Measurements from ENCODE around the gene OGFR. TPM values are rescaled to one million over a fixed set of nuclear protein-coding genes. Genes with fewer than 3 reads are reported as not detected.

Gene OGFR
- polyA plus RNA-seq, 6 donors from 2014 or later, result 20.6 to 74.6 (median 46.0) TPM

DNA sequence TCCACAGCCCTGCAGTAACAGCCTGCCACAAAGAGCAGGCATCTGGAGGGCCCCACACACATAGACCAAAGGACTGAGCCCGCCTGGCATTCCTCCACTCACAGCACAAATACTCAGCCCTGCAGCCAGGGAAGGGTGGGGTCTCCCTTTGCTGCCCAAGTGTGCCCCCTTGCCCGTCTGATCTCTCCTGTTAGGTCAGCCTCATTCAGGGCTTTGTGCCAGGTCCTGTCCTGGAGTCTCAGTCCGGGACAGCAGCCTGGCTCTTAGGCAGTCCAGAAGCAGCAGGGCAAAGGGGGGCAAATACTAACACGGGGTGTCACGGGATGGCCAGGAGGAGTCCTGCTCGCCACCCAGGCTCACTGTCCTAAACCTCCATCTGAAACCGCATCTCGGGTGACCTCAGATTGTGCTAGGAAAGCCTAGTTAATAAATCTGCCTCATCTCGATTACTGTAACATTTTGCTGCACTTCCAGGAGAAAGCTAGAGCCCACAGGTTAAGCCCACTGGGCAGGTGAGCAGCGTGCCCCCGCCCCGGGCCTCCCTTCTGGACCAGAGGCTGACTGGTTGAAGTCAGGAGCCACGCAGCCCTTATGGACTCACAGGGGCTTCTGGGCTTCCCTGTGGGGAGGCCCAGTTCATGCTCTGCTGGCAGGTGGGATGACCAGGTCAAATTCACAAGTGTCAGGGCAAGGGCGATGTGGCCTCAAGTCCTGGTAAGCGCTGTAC, 3.2 kb upstream of the OGFR start:
- DNase-seq (no peak), ATAC-seq (ENCODE audit: low read depth in 2 of 2) (no peak)
- H3K4me1 Mint-ChIP-seq, result peaks cover 28 to 34% (median 32%) of the 10 kb centered on the region in 3 donors
- peaks cover 0 to 1% (median 0%) of the 10 kb centered on the region in 7 donors for H3K9me3 Mint-ChIP-seq
- H3K4me3 Mint-ChIP-seq, result peak overlapping the region in 1 of 8 donors; percentile 73
- peaks cover 6 to 8% of the 10 kb centered on the region in 2 donors for H3K36me3 Mint-ChIP-seq
- H3K27me3 Mint-ChIP-seq, result no peaks in the 10 kb centered on the region
- H3K27ac Mint-ChIP-seq, result peak overlapping the region in 1 of 6 donors; percentile 38

DNA sequence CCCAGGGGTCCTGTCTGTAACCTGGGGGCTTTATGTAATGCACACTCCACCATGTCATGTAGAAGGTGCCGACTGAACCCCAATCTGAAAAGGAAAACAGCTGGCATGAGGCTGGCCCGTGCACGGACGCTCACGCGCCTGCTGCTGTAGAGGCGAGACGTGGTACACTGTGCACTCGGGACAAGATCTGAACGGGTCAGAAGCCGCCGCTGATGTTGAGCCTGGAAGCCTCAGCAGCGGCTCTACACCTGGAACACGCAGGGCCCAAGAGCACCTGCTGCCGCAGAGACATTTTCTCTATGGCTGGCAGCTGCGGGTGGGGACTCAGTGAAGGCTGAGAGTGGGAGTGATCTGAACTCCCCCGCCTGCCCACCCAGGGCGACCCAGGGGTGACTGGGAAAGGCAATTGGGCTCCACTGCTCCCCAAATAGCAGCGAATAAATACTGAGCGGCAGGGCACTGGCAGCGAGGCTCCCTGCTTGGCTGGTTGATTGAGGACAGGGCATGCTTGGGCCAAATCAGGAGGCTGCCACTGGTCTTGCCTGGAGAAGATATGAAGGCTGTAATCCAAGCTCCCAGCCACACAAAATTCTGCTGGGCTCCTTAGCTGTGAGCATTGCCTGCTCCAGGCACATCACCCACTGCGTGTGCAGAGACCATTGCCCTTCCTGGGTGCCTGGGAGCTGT, 2.5 kb upstream of the OGFR start:
- H3K36me3 Mint-ChIP-seq, result peaks cover 6 to 8% of the 10 kb centered on the region in 2 donors
- peaks cover 0 to 1% (median 0%) of the 10 kb centered on the region in 7 donors for H3K9me3 Mint-ChIP-seq
- no peak overlapping the region for H3K27ac Mint-ChIP-seq
- peak overlapping the region in 3 of 8 donors; percentile 50 to 53 (median 52) for H3K4me3 Mint-ChIP-seq
- no peak for ATAC-seq (ENCODE audit: low read depth in 2 of 2)
- no peak for DNase-seq
- H3K27me3 Mint-ChIP-seq, result no peaks in the 10 kb centered on the region
- peaks cover 34 to 37% (median 36%) of the 10 kb centered on the region in 3 donors for H3K4me1 Mint-ChIP-seq

DNA sequence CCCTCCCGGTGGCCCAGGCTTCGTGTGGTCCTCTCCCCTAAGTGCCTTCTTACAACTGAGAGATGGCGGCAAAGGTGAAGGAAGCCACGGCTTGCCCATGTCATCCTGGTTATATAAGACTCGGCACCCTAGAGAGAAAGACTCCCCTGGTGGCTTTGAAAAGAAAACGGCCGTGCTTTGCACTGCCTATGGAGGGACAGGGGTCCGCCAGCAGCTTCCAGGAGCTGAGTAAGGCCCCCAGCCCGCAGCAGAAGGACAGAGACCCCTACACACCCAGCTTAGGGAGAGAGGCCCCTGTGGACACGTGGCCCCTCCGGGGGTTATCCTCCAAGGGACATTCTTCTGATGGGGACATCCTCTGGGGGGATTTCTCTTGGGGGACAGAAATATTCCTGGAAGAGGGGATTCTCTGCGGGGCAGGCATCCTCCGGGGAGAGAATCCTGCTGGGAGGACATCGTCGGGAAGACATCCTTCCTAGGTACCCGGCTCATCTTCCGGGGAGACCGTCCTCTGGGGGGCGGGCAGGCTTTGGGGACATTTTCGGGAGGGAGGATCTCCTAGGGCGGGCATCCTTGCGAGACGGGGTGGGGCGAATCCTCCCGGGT, 511 bp upstream of the OGFR start:
- H3K27me3 Mint-ChIP-seq, result no peaks in the 10 kb centered on the region
- peak overlapping the region; percentile 90 to 100 (median 97) for H3K4me3 Mint-ChIP-seq
- H3K9me3 Mint-ChIP-seq, result peaks cover 0 to 1% (median 0%) of the 10 kb centered on the region in 7 donors
- DNase-seq (peak; percentile 38), ATAC-seq (ENCODE audit: low read depth in 2 of 2) (peak; percentile 40 to 45)
- H3K4me1 Mint-ChIP-seq, result peaks cover 25 to 34% (median 34%) of the 10 kb centered on the region in 3 donors
- H3K36me3 Mint-ChIP-seq, result peaks cover 0 to 6% of the 10 kb centered on the region in 2 donors
- peak overlapping the region; percentile 96 to 99 (median 98) for H3K27ac Mint-ChIP-seq

DNA sequence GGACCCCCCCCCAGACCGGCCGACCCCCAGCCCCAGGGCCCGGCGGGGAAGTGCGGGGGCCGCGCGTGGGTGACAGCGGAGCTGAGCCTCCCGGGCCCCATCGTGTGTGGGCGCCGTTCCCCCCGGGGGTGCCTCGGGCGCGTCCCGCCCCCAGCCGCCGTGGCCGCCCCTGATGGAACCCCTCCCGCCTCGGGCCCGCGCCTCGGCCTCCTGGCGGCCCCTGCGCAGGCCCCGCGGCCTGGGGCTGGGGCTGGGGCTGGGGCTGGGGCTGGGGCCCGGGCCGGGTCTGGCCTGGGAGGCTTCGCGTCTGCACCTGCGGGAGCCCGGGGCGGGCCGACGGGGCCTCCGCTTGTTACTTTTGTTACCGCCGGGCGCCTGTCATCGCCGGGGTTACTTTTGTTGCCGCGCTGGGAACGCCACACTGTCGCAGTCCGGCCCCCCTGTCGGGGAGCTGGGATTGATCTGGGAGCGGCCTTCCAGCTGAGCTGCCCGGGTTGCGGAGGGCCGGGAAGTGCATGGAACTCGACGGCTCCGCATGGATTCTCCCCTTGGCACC, 598 bp downstream of the OGFR start:
- Mint-ChIP-seq H3K4me1 (peaks cover 25 to 34% (median 34%) of the 10 kb centered on the region in 3 donors), H3K36me3 (peaks cover 0 to 3% of the 10 kb centered on the region in 2 donors), H3K9me3 (peaks cover 0 to 1% (median 0%) of the 10 kb centered on the region in 7 donors), H3K4me3 (peak overlapping the region; percentile 78 to 97 (median 87)), H3K27me3 (no peaks in the 10 kb centered on the region), H3K27ac (peak overlapping the region in 3 of 6 donors; percentile 89 to 96 (median 90))
- DNase-seq (no peak), ATAC-seq (ENCODE audit: low read depth in 2 of 2) (peak; percentile 42 to 52)

DNA sequence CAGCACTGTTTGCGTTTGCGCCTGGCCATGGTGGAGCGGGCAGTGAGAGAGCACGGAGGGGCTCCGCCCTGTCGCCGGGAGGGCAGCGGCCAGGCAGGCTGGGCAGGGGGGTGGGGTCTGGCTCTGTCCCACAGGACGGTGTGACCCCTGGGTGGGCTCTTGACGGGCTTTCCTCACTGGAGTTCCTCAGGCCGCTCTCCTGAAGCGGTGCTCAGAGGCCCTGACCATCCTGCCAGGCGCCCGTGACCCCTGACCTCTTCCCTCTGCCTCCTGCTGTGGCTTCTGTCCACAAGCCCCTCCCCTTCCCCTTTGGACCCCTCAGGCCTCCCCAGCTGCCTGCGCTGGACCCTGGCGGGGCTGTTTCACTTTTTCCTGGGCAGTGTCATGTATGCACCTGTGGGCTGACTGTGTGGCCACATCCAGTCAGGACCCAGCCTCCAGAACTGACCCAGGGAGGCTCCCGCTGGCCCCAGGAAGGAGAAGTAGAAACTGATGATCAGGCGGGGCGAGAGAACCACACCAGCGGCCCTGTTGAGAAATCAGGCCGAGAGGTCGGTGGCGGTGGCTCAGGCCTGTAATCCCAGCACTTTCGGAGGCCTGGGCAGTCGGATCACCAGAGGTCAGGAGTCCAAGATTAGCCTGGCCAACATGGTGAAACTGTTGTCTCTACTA, 1.2 kb downstream of the OGFR start:
- H3K4me1 Mint-ChIP-seq, result peaks cover 25 to 34% (median 34%) of the 10 kb centered on the region in 3 donors
- peak overlapping the region; percentile 77 to 90 (median 82) for H3K4me3 Mint-ChIP-seq
- DNase-seq (no peak), ATAC-seq (ENCODE audit: low read depth in 2 of 2) (no peak)
- H3K36me3 Mint-ChIP-seq, result no peaks in the 10 kb centered on the region
- peak overlapping the region in 3 of 6 donors; percentile 61 to 90 (median 89) for H3K27ac Mint-ChIP-seq
- H3K27me3 Mint-ChIP-seq, result no peaks in the 10 kb centered on the region
- peaks cover 0 to 1% (median 0%) of the 10 kb centered on the region in 7 donors for H3K9me3 Mint-ChIP-seq

DNA sequence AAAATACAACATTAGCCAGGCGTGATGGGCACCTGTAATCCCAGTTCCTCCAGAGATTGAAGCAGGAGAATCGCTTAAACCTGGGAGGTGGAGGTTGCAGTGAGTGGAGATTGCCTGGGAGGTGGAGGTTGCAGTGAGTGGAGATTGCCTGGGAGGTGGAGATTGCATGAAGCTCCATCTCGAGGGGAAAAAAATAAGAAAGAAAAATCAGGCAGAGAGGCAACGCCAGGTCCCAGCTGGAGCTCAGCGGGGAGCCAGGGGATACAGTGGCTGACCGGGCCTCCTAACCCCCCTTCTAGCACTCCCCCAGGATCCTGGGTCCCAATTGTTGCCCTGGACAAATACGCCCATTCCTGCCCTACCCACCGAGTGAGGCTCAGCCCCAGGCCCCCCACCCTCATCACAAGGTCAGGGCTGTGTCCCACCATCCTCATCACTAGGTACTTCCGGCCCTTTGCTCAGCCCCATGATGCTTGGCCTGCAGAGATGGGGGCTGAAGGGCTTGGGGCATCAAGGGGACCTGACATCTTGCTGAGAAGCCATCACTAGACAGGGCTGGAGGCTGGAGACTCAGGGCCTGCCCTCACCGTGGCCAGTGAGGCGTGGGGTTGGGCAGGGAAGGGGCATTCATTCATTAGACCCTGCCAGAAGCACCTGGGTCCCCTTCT, 1.9 kb downstream of the OGFR start:
- Mint-ChIP-seq H3K4me3 (peak overlapping the region; percentile 76 to 90 (median 80)), H3K27ac (peak overlapping the region in 4 of 6 donors; percentile 6 to 83 (median 60)), H3K9me3 (peaks cover 0 to 1% (median 0%) of the 10 kb centered on the region in 7 donors), H3K36me3 (peaks cover 0 to under 1% of the 10 kb centered on the region in 2 donors), H3K4me1 (peaks cover 25 to 34% (median 34%) of the 10 kb centered on the region in 3 donors), H3K27me3 (no peaks in the 10 kb centered on the region)
- DNase-seq, result no peak
- ATAC-seq (ENCODE audit: low read depth in 2 of 2), result no peak

DNA sequence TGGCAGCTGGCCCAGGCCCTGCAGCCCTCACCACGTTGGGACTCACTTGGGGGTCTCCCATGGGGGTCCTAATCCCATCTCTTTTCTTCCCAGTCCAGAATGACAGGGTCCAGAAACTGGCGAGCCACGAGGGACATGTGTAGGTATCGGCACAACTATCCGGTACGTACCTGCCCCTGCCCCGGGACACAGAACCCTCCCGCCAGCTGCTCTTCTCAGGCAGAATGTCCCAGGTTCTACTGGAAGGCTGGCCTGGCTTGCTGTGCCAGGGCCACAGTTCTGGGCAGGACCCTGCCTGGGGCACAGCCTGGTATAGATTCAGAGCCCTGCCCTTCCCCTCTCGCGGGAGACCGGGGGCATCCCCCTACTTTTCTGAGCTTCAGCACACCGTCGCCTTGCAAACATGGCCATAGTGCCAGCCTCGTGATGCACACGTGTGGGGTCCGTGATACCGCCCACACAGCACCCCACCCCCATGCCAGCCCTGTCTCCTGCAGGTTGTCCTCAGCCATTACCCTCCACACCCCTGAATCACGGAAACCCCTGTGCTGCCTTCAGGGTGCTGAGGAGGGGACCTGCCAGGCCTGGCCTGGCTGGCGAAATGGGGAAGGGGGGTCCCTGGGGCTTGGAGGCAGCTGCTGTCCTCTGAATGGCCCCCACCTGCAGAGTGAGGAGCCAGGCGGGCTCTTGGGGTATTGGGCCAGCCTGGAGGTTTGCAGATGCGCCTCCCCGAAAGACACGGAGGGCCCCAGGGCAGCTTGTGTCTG, 3.0 kb downstream of the OGFR start:
- peaks cover 0 to 1% (median 0%) of the 10 kb centered on the region in 7 donors for H3K9me3 Mint-ChIP-seq
- no peak for DNase-seq
- H3K27ac Mint-ChIP-seq, result peak overlapping the region in 3 of 6 donors; percentile 38 to 84 (median 69)
- H3K4me1 Mint-ChIP-seq, result peaks cover 28 to 34% (median 34%) of the 10 kb centered on the region in 3 donors
- peaks cover 0 to 12% of the 10 kb centered on the region in 2 donors for H3K36me3 Mint-ChIP-seq
- ATAC-seq (ENCODE audit: low read depth in 2 of 2), result no peak
- no peaks in the 10 kb centered on the region for H3K27me3 Mint-ChIP-seq
- peak overlapping the region in 6 of 8 donors; percentile 29 to 85 (median 46) for H3K4me3 Mint-ChIP-seq

DNA sequence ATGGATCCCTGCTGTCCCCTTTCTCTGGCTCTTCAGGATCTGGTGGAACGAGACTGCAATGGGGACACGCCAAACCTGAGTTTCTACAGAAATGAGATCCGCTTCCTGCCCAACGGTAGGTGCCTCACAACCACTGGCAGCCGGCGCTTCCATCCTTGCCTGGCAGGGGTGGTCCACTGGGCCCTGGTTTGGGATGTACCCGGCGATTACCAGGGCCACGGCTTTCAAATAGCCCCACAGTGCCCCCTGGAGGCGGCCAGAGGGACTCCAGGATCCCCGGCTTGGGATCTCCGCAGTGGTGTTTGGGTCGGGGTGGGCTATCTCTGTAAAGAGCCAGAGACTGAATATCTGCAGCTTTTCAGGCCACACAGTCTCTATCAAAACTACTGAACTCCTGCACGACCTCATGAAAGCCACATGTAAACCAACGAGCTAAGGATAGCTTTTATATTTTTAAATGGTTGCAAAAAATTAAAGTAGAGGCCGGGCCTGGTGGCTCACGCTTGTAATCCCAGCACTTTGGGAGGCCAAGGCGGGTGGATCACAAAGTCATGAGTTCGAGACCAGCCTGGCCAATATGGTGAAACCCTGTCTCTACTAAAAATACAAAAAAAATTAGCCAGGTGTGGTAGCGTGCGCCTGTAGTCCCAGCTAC, 3.7 kb downstream of the OGFR start:
- peak overlapping the region in 7 of 8 donors; percentile 36 to 85 (median 61) for H3K4me3 Mint-ChIP-seq
- peak; percentile 40 to 51 for ATAC-seq (ENCODE audit: low read depth in 2 of 2)
- peaks cover 0 to 1% (median 0%) of the 10 kb centered on the region in 7 donors for H3K9me3 Mint-ChIP-seq

DNA sequence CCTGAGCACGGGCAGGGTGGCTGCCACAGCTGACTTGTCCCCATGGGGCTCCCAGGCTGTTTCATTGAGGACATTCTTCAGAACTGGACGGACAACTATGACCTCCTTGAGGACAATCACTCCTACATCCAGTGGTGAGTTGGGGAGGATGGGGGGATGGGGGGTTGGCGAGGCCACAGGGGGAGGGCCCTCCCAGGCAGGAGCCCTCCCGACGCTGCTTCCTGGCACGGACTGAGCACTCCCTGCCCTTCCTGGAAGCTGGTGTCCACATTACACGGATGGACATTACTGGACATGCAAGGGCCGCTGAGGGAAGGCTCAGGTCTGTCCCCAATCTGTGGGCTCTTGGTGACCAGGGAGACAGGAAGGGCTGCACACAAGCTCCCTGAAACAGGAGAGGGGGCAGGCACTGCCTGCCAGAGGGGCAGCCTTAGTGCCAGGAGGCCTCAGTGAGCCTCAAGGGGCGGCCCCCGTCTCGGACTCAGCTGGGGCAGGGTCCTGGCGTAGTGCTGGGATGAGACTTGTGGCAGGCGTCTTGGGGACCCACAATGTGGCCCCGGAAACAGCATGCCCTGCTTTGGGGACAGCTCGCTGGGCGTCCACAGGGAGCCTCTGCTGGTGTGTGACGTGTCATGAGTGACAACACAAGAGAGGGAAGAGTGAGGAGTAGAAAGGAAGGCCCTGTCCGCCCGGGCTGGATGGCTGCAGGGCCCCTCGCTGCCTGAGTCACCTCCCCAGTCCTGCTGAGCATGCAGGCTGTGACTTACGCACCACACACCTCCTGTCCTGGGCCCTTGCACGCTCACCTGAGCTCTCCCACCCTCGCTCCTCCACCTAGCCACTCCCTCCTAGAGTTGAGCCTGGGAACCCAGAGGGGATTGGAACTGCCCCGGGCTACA, 5.1 kb downstream of the OGFR start:
- Mint-ChIP-seq H3K9me3 (no peaks in the 10 kb centered on the region), H3K27ac (no peak overlapping the region), H3K36me3 (peaks cover 0 to 13% of the 10 kb centered on the region in 2 donors), H3K4me3 (no peak overlapping the region), H3K4me1 (peaks cover 19 to 24% (median 20%) of the 10 kb centered on the region in 3 donors), H3K27me3 (peaks cover 0 to 5% (median 4%) of the 10 kb centered on the region in 3 donors)
- ATAC-seq (ENCODE audit: low read depth in 2 of 2), result no peak
- no peak for DNase-seq

More for the DNA sequence above, 3.7 kb downstream of the OGFR start:
- H3K27me3 Mint-ChIP-seq, result no peaks in the 10 kb centered on the region
- peak; percentile 71 for DNase-seq
- H3K4me1 Mint-ChIP-seq, result peaks cover 28 to 34% (median 29%) of the 10 kb centered on the region in 3 donors
- peak overlapping the region in 5 of 6 donors; percentile 39 to 84 (median 69) for H3K27ac Mint-ChIP-seq
- peaks cover 0 to 13% of the 10 kb centered on the region in 2 donors for H3K36me3 Mint-ChIP-seq

DNA sequence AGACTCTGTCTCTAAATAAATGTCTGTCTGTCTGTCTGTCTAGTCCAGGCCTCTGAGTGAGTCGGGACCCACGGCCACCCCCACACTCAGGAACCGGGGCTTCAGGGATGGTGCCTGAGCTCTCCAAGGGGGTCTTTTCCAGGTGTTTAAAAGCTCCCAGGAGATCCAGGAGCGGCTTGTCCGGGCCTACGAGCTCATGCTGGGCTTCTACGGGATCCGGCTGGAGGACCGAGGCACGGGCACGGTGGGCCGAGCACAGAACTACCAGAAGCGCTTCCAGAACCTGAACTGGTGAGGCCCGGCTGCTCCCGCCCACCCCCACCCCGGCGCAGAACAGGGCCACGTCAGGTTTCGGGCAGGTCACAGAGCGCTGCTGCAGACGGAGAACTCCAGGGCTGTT, 6.7 kb downstream of the OGFR start:
- no peak for DNase-seq
- Mint-ChIP-seq H3K27ac (no peak overlapping the region), H3K9me3 (no peaks in the 10 kb centered on the region), H3K36me3 (peaks cover 0 to 13% of the 10 kb centered on the region in 2 donors), H3K4me3 (no peak overlapping the region), H3K27me3 (peaks cover 7 to 18% (median 15%) of the 10 kb centered on the region in 3 donors), H3K4me1 (peaks cover 20 to 27% (median 24%) of the 10 kb centered on the region in 3 donors)
- ATAC-seq (ENCODE audit: low read depth in 2 of 2), result no peak

Measured in naive B cell (primary cell).